A673 (cell line): ENCODE measurements around the gene ATP6V0E1. TPM values are rescaled to one million over a fixed set of nuclear protein-coding genes. Genes with fewer than 3 reads are reported as not detected.

Experiments
- BruUV-seq: library from RNA; stranded (reverse); fragments of 400-500 nt; replicated peaks from 2 replicates; lab custom pipeline; 2021; lab: Mats Ljungman, UMichigan
- CTCF ChIA-PET: fragments of 300-600 bp; sonication (Branson Sonifier 250); formaldehyde crosslinking; loops from one replicate; lab custom pipeline; 2022; ENCODE audit warnings: antibody characterized with exemption; lab: Charles Lee
- POLR2A ChIA-PET: fragments of 300-600 bp; sonication (Branson Sonifier 250); formaldehyde crosslinking; loops from one replicate; lab custom pipeline; 2022; ENCODE audit warnings: antibody characterized with exemption; ENCODE audit not compliant: low non-redundant PET; lab: Charles Lee
- DNase-seq: peaks from one replicate; pipeline ENCODE4 v3.0.0-alpha.2; 2015; ENCODE audit warnings: low spot score
- H3K27ac ChIP-seq: fragments of 200-600 bp; sonication (generic); 2 replicates; pipeline ENCODE4 v1.5.1; 2016; ENCODE audit warnings: mixed run types, low read depth, mild to moderate bottlenecking, mixed read lengths, antibody characterized with exemption, low read length; ENCODE audit not compliant: poor library complexity, severe bottlenecking
- H3K27me3 ChIP-seq: fragments of 200-600 bp; sonication (generic); replicated peaks from 2 replicates; pipeline ENCODE4 v1.6.1; 2017; ENCODE audit warnings: mixed run types, low read depth, mild to moderate bottlenecking, mixed read lengths, antibody characterized with exemption, low read length; ENCODE audit not compliant: insufficient read depth, poor library complexity
- H3K36me3 ChIP-seq: fragments of 200-600 bp; sonication (generic); 2 replicates; pipeline ENCODE4 v1.6.1; 2016; ENCODE audit warnings: mixed run types, mild to moderate bottlenecking, mixed read lengths, antibody characterized with exemption, low read length; ENCODE audit not compliant: insufficient read depth, poor library complexity, severe bottlenecking
- H3K4me1 ChIP-seq: fragments of 200-600 bp; sonication (generic); 2 replicates; pipeline ENCODE4 v1.6.1; 2017; ENCODE audit warnings: mixed run types, mild to moderate bottlenecking, mixed read lengths, antibody characterized with exemption, low read length; ENCODE audit not compliant: insufficient read depth, poor library complexity, severe bottlenecking
- H3K4me3 ChIP-seq: fragments of 200-600 bp; sonication (generic); 2 replicates; pipeline ENCODE4 v1.5.1; 2016; ENCODE audit warnings: low read depth, mixed run types, mild to moderate bottlenecking, mixed read lengths, low read length; ENCODE audit not compliant: poor library complexity, severe bottlenecking
- H3K9me3 ChIP-seq: fragments of 200-600 bp; sonication (generic); 2 replicates; pipeline ENCODE4 v1.6.1; 2016; ENCODE audit warnings: mixed run types, low read depth, mild to moderate bottlenecking, mixed read lengths, antibody characterized with exemption, low read length; ENCODE audit not compliant: poor library complexity, severe bottlenecking
- EZH2 ChIP-seq: fragments of 200-600 bp; sonication (generic); IDR thresholded peaks from 2 replicates; pipeline ENCODE4 v1.6.1; 2017; ENCODE audit warnings: borderline replicate concordance, low read depth, mild to moderate bottlenecking, mixed read lengths, antibody characterized with exemption, low read length; ENCODE audit not compliant: poor library complexity, severe bottlenecking
- intact Hi-C: fragments of 100-400 bp; cut with micrococcal nuclease; formaldehyde crosslinking; loops from one replicate; pipeline ENCODE4 v1.10.0; 2022; ENCODE audit not compliant: unreplicated experiment
- total RNA-seq: library from RNA; stranded (reverse); gene quantifications from 2 replicates; pipeline ENCODE4 v1.2.3, GENCODE V29; 2021
- TF ChIP-seq, protein P1 (sequence below): fragments of 300-800, 200-600 bp; sonication (generic); conservative IDR thresholded peaks from 2 replicates; pipeline ENCODE4 v1.5.1; 2017; ENCODE audit warnings: low read depth, mild to moderate bottlenecking, antibody characterized with exemption, low read length, moderate library complexity, mixed read lengths

The ATP6V0E1 gene
- total RNA-seq, 1 experiment from 2014 or later: 148 TPM

DNA sequence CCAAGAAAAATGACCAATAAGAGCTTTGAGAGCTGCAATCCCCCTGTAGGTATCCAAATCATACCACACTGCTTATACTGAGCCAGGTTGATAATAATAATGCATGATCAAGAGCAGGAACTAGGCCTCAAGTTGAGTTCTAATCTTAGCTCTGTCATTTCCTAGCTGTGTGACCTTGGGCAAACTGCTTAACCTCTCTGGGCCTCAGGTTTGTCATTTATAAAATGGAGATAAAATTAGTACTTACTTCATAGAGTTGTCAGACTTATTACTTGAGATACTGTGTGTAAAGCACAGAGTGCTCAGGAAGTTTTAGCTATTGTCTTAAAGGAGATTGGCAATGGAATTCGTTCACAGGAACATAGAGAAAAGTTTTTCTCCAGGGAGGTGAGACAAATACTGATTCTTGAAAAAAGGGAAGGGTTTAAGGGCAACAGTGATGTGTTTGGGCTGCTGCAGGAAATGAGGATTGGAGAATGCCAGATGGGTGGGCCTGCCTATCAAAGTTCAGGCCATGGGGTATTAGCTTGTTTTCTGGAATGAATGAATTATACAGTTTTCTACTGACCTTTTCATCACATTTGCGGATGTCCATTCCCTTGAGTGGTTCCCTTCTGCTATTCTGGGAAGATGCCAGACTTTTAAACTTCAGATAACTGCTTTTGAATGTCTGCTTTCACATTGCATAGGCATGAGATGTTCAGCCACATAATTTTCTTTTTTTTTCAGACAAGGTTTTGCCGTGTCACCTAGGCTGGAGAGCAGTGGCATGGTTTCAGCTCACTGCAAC is 10.2 kb upstream of the ATP6V0E1 start:
- no TSS peak for BruUV-seq
- TF ChIP-seq, protein P1, sequence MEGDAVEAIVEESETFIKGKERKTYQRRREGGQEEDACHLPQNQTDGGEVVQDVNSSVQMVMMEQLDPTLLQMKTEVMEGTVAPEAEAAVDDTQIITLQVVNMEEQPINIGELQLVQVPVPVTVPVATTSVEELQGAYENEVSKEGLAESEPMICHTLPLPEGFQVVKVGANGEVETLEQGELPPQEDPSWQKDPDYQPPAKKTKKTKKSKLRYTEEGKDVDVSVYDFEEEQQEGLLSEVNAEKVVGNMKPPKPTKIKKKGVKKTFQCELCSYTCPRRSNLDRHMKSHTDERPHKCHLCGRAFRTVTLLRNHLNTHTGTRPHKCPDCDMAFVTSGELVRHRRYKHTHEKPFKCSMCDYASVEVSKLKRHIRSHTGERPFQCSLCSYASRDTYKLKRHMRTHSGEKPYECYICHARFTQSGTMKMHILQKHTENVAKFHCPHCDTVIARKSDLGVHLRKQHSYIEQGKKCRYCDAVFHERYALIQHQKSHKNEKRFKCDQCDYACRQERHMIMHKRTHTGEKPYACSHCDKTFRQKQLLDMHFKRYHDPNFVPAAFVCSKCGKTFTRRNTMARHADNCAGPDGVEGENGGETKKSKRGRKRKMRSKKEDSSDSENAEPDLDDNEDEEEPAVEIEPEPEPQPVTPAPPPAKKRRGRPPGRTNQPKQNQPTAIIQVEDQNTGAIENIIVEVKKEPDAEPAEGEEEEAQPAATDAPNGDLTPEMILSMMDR: no peak
- TF ChIP-seq EZH2: no peak
- intact Hi-C loops: no loop called here
- DNase-seq: no peak
- no peaks in the 10 kb centered on the region for H3K9me3 ChIP-seq
- ChIA-PET CTCF (interaction anchor here (0.8 kb wide), 1 partner anchor 11 kb away, joined by 3 read pairs; the partner anchor contains the start of gene ATP6V0E1), POLR2A (interaction anchor here (0.6 kb wide), 2 partner anchors 37 to 133 kb away, joined by 4 to 5 read pairs; no protein-coding TSS in a partner anchor)
- no peaks in the 10 kb centered on the region for H3K27me3 ChIP-seq
- H3K36me3 ChIP-seq: no peaks in the 10 kb centered on the region
- H3K4me1 ChIP-seq: no peaks in the 10 kb centered on the region
- no peak overlapping the region for H3K4me3 ChIP-seq
- no peak overlapping the region for H3K27ac ChIP-seq

DNA sequence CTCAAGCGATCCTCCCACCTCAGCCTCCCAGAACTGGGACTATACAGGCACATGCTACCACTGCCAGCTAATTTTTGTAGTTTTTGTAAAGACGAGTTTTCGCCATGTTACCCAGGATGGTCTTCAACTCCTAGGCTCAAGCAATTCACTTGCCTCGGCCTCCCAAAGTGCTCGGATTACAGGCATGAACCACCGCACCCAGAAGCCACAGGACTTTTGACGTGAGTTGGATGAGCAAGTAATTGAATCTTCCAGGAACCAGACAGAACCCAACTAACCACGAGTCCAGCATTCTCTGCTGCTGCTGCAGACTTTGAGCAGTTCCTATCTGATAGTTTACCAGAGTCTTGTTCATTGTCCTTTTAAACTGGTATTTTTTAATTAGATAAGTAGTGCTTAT is 9.6 kb upstream of the ATP6V0E1 start:
- DNase-seq: no peak
- Histone ChIP-seq H3K4me3 (no peak overlapping the region), H3K27ac (no peak overlapping the region), H3K36me3 (no peaks in the 10 kb centered on the region), H3K9me3 (no peaks in the 10 kb centered on the region), H3K4me1 (no peaks in the 10 kb centered on the region), H3K27me3 (no peaks in the 10 kb centered on the region)
- BruUV-seq: no TSS peak
- ChIA-PET CTCF (no interaction called here), POLR2A (interaction anchor here (0.6 kb wide), 1 partner anchor 38 kb away, joined by 4 read pairs; no protein-coding TSS in a partner anchor)
- TF ChIP-seq, protein P1: no peak
- no peak for TF ChIP-seq EZH2
- intact Hi-C loops: no loop called here

DNA sequence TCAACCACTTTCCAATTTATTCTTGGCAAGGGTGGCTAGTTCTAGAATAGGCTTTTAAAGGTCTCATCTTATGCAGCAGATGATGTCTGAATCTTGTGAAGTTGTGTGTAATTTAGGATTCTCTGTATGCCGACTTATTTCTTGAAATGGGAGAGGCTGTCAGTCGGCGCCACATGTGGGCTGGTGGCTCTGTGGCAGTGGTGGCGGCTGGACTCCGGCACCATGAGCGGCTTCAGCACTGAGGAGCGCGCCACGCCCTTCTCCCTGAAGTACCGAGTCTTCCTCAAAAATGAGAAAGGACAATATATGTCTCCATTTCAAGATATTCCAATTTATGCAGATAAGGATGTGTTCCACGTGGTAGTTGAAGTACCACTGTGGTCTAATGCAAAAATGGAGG is 8.3 kb upstream of the ATP6V0E1 start:
- no TSS peak for BruUV-seq
- CTCF ChIA-PET: no interaction called here

More for the DNA sequence above, 8.3 kb upstream of the ATP6V0E1 start:
- no peaks in the 10 kb centered on the region for H3K27me3 ChIP-seq
- no peak overlapping the region for H3K27ac ChIP-seq
- POLR2A ChIA-PET: no interaction called here
- no peaks in the 10 kb centered on the region for H3K4me1 ChIP-seq
- intact Hi-C loops: no loop called here
- no peak for DNase-seq
- no peaks in the 10 kb centered on the region for H3K9me3 ChIP-seq
- H3K4me3 ChIP-seq: no peak overlapping the region
- TF ChIP-seq, protein P1: no peak
- no peak for TF ChIP-seq EZH2
- H3K36me3 ChIP-seq: no peaks in the 10 kb centered on the region
